Stimulated activated CD4-positive, alpha-beta T cell treated with anti-CD3 and anti-CD28 coated beads, Interleukin-15, amount 100 ng/mL, for 48 hours (primary cell): Measurements from ENCODE around the gene TMEM229B.

Experiments
- DNase-seq, 2 donors: peaks; one replicate each; pipeline ENCODE4 v3.0.0-alpha.2; 2020; ENCODE audit warnings: low read depth in 2 of 2

TMEM229B gene

DNA sequence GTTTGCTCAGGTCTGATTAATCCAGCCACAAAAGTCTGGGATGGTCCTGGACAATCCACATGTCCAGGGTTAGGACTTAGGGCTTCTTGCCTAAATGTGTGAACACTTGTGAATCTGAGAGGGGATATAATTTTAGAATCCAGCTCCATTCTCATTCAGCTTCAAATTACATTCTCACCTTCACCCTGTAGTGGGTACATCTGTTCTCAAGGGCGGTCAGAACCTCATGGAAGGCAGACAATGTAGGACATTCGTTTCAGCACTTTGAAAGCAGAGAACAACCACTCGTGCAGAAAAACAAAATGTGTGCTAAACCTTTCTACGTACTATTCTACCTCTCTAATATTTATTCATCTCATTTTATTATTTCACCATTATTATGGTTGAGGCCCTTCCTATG, 1.2 kb downstream of the TMEM229B start:
- no peak for DNase-seq

DNA sequence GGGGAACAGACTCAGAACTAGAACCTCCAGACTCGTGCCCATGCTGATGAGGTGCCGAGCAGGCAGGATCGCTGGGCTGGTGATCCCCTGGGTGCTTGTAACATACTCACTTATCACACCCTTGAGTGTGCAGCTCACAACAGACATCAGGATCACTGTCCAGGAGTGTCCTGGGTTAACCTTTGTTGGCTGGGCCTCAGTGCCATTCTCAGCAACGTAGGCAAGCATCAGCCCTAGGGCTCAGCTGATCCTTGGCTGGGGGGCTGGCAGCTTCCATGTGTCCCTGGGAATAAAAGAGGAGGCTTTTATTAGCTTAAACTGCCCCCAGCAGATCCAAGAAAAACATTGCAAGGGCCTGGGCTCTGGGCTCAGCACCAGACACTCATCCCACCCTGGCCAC, 1.6 kb downstream of the TMEM229B start:
- DNase-seq, result no peak

DNA sequence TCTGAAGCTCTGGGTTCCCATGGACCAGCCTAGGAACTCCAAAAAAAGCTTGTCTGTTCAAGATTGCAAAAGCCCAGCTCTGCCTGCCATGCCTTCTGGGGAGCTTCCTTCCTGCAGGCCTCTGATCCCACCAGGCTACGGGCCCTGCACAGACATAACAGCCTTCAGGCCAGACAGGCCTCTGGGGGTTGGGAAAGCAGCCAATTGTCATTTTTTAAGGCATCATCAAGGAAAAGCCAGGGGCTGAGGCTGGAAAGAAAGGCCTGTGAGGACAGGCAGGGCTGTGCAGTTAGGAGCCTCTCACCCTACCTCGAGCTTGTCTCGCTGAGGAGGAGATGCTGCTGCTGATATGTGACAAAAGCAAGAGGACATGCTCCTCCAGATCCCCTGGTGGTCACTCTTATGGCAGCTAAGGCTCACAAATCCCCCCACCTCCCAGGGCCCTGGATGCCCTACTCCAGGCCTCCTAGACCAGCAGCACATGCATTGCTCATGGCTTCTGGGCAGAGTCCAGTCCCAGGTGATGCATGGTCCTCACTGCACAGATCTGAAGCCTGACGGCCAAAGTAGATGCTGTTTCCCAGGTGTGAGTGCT, 2.9 kb downstream of the TMEM229B start:
- DNase-seq, result no peak

DNA sequence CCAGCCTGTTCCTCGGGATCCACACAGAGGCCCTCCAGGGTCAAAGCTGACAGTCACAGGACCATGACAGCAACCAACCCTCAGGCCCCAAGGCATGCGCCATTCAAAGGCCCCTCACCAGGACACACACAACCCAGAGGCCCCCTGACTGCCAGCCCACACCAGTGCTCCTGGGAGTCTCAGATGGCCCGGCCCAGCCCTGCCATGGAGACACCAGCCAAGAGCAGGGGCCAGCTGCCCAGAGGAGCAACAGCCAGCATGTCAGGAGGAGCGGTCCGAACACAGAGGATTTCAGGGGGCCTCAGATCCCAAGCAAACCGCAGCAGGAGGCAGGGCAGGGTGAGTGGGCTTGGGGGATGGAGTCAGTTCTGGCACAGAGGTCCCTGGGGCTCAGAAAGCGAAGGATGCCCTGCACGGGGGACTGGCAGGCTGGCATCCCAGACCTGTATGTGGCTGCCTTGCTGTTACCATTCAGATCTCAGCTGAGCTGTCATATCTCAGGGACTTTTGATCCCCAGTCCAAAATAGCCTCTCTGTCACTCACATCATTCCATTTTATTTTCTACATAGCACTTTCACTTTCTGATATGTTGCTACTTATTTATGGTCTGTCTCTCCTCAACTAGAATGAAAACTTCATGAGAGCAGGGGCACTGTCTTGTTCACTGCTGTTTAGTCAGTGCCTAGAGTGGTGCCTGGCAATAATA, 4.8 kb downstream of the TMEM229B start:
- DNase-seq, result no peak

DNA sequence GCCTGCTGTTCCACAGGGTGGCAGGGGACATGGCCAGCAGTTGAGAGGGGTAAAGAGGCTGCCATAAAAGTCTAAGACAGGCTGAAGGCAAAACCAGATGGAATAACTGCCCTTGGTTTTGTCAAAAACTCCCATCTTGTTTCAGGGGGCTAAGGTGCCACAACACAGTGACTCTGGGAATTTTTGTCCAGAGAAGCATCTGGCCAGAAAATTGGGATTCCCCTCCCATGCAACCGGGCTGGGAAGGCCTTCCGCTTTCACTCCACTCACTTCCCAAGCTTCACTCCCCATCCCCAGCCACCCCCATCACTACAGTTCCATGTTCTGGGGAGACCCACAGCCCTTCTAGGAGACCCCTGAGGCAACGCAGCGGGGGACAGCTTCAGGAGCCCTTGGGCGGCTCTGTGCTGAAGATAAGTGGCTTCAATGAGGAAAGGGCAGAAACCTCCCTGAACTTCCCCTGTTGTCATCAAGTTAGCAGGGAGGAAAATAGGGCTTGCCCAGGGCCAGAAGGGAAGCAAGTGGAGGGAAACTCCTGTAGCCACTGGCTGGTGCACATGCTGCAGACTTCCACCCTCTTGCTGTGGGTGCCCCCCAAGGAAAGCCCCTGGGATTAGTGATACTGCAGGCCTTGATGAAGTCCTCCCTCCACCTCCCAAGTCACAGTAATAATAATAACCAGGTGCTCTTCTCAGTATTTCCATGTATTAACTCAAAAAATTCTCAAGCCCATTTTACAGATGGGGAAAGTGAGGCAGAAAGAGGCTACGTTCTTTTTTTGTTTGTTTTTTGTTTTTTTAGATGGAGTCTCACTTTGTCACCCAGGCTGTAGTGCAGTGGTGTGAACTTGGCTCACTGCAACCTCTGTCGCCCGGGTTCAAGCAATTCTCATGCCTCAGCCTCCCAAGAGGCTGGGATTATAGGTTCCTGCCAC, 6.0 kb downstream of the TMEM229B start:
- DNase-seq, result no peak

DNA sequence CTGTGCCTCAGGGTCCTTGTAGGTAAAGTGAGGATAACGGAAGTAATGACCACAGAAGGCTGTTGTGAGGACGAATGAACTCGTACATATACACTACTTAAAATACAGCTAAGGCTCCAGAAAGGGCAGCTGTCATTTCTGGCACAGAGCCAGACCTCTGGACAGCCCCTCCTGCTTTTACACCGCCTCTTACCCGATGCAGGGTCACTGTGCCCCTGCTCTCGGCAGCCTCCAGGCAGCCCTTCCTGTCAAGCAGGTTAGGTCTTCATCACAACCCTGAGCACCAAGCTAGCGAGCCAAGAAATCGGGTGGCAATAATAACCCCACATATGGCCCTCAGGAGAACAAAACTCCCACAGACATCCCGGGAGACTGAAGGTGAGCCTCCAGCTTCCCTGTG, 8.5 kb downstream of the TMEM229B start:
- no peak for DNase-seq

DNA sequence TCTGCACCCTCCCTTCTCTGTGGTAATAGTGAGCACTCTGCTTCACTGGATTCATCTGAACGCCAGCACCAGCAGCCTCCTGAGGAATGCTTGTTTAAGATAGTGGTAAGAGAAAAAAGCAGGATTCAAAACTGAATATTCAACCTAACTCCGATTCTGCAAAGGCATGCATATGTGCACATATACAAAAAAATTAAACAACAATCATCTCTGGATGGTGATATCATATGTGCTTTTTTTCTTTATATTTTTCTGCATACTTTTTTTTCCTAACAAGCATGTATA, 9.8 kb downstream of the TMEM229B start:
- no peak for DNase-seq

DNA sequence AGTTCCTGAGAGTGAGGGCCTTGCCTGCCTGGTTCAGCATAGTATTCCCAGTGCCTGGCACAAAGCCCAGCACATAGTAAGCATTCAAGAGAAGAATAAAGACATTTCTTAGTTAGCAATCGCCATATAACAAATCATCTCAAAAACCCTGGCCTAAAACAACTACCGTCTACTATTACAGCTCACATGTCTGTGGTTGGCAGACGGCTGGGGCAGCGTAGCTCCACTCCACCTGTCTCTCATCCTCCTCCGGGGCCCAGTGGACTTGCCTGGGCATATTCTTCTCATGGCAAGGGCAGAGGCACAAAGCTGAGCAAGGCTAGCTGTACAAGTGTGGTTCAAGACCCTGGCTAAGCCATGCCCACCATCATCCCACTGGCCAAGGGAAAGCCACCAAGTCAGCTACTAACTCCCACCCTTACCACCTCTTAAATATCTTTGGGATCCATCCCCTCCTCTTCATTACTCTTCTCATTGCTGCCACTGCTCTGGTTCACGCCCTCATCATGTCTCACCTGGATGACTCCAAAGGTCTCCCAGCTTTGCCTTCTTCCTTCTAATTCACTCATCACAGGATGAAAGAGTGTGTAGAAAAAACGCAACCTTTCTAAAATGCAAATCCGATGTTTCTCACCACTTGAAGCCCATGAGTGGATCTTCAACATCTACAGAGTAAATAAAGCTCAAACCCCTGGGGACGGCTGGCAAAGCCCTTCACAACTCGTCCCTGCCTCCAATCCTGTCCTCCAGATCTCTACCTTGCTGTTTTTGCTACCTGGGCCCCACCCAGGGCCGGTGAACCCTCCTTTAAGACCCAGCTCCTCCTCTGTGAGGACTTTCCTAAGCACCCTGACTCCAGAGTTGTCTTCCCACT, 10.4 kb downstream of the TMEM229B start:
- DNase-seq, result no peak

DNA sequence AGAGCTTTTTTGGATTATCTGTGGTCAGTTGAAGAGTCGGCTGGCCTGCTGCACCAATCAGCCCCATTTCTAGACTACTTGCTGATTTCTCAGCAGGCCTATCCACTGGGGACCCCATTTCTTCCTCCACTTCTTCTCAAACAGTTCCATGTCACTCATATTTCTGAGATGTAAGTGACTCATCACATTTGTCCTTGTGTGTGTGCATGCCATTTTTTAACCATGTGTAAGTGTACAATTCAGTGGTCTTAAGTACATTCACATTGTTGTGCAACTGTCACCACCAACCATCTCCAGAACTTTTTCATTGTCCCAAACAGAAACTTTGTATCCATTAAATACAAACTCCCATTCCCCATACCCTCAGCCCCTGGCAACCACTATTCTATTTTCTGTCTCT, 14.2 kb downstream of the TMEM229B start:
- DNase-seq, result no peak

DNA sequence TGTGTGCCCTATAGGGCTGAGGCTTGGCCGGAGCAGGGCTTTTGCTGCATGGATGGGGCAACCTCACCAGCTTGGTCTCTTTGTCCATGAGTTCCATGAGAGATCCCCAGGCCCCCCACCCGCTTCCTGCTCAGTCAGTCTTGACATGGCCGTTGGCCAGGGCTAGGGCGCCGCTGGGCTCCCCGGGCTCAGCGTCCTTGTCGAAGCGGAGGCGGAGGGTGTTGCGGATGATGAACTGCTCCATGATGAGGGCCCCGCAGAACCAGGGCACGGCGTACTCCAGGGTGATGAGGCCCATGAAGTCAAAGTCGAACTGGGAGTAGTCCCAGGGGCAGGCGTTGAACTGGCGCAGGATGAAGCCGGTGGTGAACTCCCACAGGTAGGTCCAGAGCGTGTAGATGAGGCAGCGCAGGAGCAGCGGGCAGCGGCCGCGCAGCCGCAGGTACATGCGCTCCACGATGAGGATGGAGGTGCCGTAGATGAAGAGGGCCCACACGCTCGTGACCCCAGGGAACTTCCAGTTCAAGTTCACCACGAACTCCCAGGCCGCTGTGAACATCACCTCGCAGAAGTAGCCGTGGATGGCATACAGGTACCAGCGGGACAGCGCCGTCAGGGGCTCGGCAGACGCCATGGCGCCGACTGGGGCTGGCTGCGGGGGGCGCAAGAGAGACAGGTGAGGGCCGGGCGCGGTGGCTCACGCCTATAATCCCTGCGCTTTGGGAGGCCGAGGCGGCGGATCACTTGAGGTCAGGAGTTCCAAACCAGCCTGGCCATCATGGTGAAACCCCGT, 15.0 kb downstream of the TMEM229B start:
- no peak for DNase-seq

DNA sequence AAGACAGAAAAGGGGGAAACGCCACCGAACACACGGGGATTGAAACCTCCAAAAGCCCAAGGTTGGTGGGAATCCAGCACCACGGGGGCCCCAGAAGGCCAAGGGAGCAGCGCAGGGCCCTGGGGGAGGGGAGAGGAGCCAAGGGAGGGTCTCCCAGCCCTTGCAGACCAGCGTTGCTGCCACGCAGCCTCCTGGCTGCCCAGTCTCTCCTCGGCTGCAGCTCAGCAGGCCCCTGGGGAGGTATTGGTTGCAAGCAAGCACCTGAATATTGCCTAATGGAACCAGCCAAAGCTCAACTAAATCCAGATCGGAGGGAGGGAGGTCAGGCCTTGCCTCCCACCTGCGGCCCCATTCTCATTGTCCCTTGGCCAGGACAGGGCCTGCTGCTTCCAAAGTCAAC, 15.8 kb downstream of the TMEM229B start:
- DNase-seq, result no peak

DNA sequence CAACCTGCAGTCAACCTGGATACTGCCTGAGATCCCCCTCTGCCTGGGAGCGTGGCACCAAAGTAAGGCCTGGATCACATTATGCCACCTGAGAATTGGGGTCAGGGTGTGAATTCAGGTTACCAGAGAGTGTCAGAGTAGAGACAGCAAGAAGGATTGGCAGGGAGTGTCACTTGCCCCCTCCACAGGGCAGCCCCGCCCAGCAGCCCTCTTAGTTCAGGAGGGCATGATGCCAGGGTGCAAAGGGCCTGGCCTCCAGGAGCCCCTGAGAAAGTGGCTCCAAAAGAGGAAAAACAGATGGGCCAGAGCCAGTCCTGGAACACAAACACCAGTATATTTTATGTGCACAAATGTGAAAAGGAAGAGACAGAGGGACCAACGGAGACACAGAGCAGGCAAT, 18.6 kb downstream of the TMEM229B start:
- no peak for DNase-seq

DNA sequence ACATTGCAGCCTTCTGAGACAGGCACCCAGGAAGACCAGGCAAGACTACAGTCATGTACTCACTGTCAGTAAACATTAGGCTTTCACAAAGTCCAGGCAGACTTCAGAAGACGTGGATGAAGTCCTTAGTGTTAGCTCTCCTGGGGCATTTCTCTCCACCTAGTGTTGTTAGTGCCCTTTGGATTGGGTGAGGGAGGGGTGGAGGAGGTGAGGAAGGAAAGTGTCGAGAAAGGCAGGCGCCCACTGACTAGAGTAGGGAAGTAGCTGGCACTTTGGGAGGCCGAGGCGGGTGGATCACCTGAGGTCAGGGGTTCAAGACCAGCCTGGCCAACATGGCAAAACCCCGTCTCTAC, 20.2 kb downstream of the TMEM229B start:
- no peak for DNase-seq

DNA sequence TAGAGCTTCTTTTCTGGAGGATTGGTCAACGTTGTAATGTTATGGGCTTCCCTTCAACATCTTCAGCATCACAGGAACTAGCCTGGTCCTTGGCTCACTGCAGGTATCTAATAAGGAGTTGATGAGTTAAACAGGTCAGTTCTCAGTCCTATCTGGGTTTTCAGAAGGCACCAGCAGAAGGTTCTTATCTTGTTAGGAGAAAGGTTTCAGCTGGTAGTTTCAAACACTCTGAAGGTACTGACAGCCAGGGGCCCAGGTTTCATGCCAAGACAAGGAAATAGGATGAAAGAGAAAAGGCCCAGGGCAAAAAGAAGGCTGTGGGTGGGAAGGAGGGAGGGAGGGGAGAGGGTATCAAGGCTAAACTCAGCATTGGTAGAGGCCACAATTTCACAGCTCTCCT, 21.4 kb downstream of the TMEM229B start:
- DNase-seq, result no peak

DNA sequence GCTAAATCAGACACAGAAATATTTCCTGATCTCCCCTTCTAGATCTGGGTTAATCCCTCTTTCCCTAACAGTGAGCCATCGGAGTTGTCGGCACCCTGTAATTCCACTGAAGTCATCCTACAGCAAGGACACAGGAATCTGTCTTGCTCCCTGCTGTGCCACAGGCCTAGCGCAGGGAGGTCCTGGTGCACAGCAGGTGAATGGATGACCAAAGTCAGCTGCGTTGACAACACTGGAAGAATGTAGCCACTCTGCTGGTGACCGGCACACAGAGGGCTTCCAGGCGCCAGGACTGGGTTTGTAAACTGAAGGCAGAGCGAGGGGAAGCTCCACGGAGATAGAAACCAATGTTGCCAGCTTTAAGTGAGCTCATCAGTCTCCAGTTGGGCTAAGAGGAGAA, 23.6 kb downstream of the TMEM229B start:
- no peak for DNase-seq

DNA sequence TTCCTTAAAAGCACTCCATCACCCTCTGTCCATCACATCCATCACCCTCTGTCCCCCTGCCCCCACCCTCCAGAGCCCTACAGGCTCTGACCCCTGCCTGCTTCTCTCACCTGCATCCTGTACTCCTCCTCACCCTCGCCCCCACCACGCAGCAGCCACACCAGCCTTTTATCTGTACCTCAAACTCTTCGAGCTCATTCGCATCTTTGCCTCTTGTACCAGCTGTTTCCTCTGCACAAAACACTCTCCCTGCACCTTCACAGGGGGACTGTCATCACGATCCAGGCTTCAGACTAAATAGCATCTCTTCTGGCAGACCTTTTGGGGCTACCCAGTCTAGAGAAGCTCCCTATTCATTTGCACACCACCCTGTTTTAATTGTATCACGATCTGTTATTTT, 24.1 kb downstream of the TMEM229B start:
- DNase-seq, result no peak

DNA sequence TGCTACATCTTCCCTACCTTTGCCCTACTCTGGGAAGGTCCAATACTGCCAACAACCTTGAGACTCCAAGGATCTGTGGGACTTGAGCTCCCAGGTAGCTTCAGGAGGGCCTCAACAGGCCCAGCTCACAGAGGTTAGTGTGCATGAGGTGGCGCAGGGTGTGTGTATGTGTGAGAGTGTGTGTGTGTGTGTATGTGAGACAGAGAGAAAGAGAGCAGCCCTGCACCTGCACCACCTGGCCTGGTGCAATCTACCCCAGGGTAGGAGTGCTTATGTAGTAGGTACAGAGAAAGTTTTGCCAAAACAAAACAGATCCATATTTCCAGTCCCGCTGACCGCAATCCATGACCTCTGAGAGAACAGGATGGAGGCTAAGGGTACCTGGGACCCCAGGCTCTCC, 24.6 kb downstream of the TMEM229B start:
- no peak for DNase-seq

DNA sequence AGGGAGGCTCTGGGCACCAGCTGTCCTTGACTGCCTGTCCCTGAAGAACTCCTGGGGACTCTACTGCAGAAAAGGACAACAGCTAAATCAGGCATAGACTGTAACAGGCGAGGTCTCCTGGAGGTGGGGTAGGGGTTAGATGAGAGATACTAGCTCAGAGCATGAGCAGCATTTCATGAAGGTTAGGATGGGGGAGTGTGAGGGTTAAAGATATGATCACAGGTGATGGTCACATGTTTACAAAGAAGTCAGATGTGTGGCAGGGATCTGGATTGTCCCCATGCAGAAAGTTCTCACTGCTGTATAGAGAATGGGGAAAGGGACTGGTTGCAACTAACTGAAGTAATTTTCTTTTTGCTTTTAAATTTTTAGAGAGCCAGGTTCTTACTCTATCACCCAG, 26.5 kb downstream of the TMEM229B start:
- no peak for DNase-seq

DNA sequence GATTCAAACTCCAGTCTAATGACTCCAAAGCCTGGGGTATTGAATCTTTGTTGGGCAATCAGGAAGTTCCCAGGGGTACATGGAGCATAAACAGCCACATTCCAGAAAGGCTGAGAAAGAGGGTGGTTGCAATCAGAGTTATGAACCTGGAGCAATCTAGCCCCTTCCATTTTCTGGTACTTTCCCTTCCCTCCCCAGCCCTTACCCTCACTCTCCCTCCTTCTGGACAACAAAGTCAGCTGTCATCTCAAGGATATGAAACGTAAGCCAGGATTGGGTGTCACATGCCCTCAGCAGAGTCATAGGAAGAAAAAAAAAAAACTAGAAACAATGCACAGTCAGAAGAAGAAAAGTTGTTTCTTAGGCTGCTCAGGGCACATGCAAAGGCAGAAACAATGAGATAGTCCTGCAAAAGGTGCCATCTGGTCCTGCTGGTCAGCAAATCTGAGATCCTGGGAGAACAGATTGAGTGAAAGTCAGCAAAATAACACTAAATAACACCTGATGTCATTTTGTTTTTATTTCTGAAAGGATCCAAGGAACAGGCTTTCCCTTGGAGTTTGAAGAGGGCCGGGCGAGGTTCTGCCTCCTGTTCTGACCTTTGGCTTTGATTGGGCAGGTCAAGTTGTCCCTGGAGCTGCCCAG, 27.1 kb downstream of the TMEM229B start:
- no peak for DNase-seq

DNA sequence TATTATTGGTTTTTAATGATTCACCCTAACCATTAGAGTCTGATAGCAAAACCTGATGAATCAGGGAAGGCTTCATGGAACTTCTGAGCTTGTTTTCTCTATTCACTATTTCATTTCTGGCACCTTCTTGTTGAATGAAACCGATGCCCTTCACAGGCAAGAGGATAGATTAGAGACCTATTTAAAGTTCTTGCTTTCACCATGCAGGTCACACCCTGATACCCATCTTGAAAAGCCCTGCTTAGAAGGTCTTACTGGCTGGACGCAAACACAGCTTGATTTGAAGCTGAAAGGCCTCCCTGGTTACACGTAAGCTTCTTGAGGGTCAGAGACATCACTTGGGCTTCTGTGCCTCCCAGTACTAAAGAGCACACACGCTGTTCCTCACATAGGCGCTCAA, 29.2 kb downstream of the TMEM229B start:
- DNase-seq, result no peak

DNA sequence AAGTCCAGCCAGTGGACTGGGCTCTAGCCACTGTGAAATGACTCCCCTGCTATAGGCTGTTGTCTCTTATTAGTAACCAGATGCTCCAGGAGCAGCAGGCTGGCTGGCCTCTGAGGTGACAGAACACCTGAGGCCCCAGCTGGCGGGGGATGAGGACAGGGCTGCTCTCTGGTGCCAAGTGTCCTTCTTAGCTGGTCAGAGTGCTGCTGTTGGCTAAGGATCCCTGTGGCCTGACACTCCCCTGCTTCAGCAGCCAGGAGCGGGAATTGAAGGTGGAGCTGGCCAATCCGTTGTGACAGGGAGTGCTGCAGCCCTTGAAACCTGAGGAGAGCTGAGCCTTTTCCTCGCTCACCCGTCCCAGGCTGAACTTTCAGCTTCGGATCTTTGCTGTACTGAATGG, 30.7 kb downstream of the TMEM229B start:
- no peak for DNase-seq
